ENCODE results near the gene AXIN1.

Gene AXIN1

GRCh38 chr16:399340-400019 is 47.0 kb upstream of the AXIN1 start:
- no peak for TF ChIP-seq TAF1 (IDR thresholded peaks at IDR 0.05; ENCODE audit: borderline replicate concordance, insufficient read depth, low read length)
- no peak for TF ChIP-seq POLR2AphosphoS5 (IDR thresholded peaks at IDR 0.05; ENCODE audit: low read depth, low read length)
- no peak for TF ChIP-seq SIN3A (IDR thresholded peaks at IDR 0.05; ENCODE audit: borderline replicate concordance, insufficient read depth, low read length)
- no peak for TF ChIP-seq FOXP2 (optimal IDR thresholded peaks at IDR 0.05; ENCODE audit: borderline replicate concordance, extremely low read depth, extremely low read length, insufficient read depth)

DNA sequence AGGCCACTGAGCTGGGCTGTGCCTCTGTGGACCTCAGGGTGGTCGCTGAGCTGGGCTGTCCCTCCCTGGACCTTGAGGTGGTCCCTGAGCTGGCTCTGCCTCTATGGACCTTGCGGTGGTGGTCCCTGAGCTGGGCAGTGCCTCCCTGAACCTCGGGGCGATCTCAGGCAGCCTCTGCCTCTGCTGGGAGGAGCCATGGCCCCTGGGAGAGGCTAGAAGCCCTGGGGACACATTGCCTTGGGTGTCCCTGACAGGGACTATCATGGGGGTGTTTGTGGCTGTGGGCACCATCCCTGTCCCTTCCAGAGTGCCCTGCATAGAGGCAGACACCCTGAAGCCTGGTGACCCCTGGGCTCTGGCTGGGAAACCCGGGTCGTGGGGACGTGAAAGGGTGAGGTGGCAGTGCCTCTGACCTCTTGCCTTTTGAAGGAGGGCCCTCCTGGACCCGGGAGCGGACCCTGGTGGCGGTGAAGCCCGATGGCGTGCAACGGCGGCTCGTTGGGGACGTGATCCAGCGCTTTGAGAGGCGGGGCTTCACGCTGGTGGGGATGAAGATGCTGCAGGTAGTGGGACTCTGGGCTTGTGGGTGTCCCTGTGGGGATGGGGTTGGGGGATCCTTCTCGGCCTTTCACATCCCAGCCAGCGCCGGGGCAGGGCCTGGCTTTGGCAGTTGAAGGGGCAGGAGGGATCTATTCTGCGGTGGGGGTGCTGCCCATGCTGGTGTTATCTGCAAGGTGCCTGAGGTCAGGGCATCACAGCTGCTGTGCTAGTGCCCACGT is 46.2 kb upstream of the AXIN1 start:
- TF ChIP-seq, protein P1, sequence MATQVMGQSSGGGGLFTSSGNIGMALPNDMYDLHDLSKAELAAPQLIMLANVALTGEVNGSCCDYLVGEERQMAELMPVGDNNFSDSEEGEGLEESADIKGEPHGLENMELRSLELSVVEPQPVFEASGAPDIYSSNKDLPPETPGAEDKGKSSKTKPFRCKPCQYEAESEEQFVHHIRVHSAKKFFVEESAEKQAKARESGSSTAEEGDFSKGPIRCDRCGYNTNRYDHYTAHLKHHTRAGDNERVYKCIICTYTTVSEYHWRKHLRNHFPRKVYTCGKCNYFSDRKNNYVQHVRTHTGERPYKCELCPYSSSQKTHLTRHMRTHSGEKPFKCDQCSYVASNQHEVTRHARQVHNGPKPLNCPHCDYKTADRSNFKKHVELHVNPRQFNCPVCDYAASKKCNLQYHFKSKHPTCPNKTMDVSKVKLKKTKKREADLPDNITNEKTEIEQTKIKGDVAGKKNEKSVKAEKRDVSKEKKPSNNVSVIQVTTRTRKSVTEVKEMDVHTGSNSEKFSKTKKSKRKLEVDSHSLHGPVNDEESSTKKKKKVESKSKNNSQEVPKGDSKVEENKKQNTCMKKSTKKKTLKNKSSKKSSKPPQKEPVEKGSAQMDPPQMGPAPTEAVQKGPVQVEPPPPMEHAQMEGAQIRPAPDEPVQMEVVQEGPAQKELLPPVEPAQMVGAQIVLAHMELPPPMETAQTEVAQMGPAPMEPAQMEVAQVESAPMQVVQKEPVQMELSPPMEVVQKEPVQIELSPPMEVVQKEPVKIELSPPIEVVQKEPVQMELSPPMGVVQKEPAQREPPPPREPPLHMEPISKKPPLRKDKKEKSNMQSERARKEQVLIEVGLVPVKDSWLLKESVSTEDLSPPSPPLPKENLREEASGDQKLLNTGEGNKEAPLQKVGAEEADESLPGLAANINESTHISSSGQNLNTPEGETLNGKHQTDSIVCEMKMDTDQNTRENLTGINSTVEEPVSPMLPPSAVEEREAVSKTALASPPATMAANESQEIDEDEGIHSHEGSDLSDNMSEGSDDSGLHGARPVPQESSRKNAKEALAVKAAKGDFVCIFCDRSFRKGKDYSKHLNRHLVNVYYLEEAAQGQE (IDR thresholded peaks at IDR 0.05; ENCODE audit: insufficient read depth in 1 of 2, low read depth in 2 of 2, low read length in 2 of 2) = no peak
- TF ChIP-seq TAF1 (IDR thresholded peaks at IDR 0.05; ENCODE audit: borderline replicate concordance, insufficient read depth, low read length) (no peak), FOXP2 (optimal IDR thresholded peaks at IDR 0.05; ENCODE audit: borderline replicate concordance, extremely low read depth, extremely low read length, insufficient read depth) (no peak), SIN3A (IDR thresholded peaks at IDR 0.05; ENCODE audit: borderline replicate concordance, insufficient read depth, low read length) (no peak), POLR2AphosphoS5 (IDR thresholded peaks at IDR 0.05; ENCODE audit: low read depth, low read length) (no peak)

GRCh38 chr16:397736-398332 is 45.3 kb upstream of the AXIN1 start:
- TF ChIP-seq SIN3A (IDR thresholded peaks at IDR 0.05; ENCODE audit: borderline replicate concordance, insufficient read depth, low read length) (no peak), TAF1 (IDR thresholded peaks at IDR 0.05; ENCODE audit: borderline replicate concordance, insufficient read depth, low read length) (no peak), FOXP2 (optimal IDR thresholded peaks at IDR 0.05; ENCODE audit: borderline replicate concordance, extremely low read depth, extremely low read length, insufficient read depth) (no peak), POLR2AphosphoS5 (IDR thresholded peaks at IDR 0.05; ENCODE audit: low read depth, low read length) (no peak)
- TF ChIP-seq, protein P1 (IDR thresholded peaks at IDR 0.05; ENCODE audit: insufficient read depth in 1 of 2, low read depth in 2 of 2, low read length in 2 of 2) = no peak

GRCh38 chr16:397135-397661 is 44.7 kb upstream of the AXIN1 start, which contains the start of gene NME4:
Gene NME4 (plus strand): TSS chr16:397199. CDS start chr16:397223, 24 bp downstream.
- TF ChIP-seq SIN3A (IDR thresholded peaks at IDR 0.05; ENCODE audit: borderline replicate concordance, insufficient read depth, low read length) (no peak), POLR2AphosphoS5 (IDR thresholded peaks at IDR 0.05; ENCODE audit: low read depth, low read length) (no peak), FOXP2 (optimal IDR thresholded peaks at IDR 0.05; ENCODE audit: borderline replicate concordance, extremely low read depth, extremely low read length, insufficient read depth) (no peak)
- TF ChIP-seq, protein P1 (IDR thresholded peaks at IDR 0.05; ENCODE audit: insufficient read depth in 1 of 2, low read depth in 2 of 2, low read length in 2 of 2) = no peak

DNA sequence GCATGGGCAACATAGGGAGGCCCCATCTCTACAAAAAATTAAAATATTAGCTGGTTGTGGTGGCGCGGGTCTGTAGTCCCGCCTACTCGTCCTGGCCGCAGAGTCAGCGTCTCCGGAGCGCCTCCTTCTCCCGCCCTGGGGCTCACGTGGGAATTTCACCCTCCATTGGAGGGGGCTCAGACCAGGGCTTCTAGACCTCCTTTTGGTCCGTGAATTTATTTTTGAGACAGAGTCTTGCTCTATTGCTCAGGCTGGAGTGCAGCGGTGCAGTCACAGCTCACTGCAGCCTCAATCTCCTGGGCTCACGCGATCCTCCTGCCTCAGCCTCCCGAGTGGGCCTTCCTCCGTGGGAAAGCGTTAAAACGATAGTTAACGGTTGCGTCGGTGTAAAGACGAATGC is 44.1 kb upstream of the AXIN1 start:
- TF ChIP-seq, protein P1 (IDR thresholded peaks at IDR 0.05; ENCODE audit: insufficient read depth in 1 of 2, low read depth in 2 of 2, low read length in 2 of 2) = no peak
- TF ChIP-seq POLR2AphosphoS5 (IDR thresholded peaks at IDR 0.05; ENCODE audit: low read depth, low read length) (no peak; the same call in 1 of the 2 replicates), TAF1 (IDR thresholded peaks at IDR 0.05; ENCODE audit: borderline replicate concordance, insufficient read depth, low read length) (no peak), FOXP2 (optimal IDR thresholded peaks at IDR 0.05; ENCODE audit: borderline replicate concordance, extremely low read depth, extremely low read length, insufficient read depth) (no peak), SIN3A (IDR thresholded peaks at IDR 0.05; ENCODE audit: borderline replicate concordance, insufficient read depth, low read length) (no peak)

Measured in PFSK-1 (cell line).